HG02943 (cell line): Measurements from ENCODE around the gene DEPP1.
A peak's percentile ranks its signal among the peaks of the same experiment; 100 is the strongest.

ENCODE experiments used
- ATAC-seq: cut with Tn5 transposase; IDR thresholded peaks from one replicate; pipeline ENCODE4 v1.9.1; 2021; ENCODE audit warnings: mild to moderate bottlenecking, low read depth, moderate library complexity; ENCODE audit not compliant: unreplicated experiment

The DEPP1 gene

DNA sequence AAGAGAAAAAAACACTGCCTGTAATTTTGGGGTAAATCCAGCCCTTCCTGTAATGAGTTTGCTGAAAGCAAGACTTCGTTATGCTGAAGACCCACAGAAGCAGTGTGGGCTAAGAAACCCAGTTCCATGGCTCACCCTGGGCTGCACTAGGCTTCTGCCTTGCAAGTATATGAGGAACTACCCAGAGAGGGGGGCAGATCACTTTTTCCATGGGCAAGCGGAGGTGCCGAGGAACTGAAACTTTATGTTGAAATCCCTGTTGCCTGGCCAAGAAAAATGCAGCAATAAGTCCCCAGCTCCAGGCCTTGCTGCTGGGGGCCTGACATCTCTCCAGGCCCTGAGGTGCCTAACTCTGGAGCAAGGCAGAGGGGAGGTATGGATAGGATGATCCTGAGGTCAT is 10.5 kb downstream of the DEPP1 start:
- no peak for ATAC-seq

DNA sequence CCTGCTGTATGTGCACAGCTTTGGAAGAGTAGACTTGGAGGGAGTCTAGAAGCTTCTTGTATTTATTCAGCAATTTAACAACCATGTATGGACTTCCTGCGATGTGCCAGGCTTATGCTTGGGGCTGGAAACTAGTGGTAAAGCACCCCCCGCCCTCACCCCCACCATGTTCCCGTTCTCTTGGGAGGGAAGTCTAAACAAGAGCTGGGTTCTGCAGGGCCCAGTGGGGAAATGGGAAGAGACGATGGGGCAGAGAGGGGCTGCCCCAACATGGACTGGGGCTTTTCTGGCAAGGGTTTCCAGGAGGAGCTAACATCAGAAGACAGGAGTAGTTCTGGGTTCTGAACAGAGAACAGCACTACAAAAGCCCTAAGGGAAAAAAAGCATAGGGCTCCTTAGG is 11.0 kb downstream of the DEPP1 start:
- no peak for ATAC-seq

DNA sequence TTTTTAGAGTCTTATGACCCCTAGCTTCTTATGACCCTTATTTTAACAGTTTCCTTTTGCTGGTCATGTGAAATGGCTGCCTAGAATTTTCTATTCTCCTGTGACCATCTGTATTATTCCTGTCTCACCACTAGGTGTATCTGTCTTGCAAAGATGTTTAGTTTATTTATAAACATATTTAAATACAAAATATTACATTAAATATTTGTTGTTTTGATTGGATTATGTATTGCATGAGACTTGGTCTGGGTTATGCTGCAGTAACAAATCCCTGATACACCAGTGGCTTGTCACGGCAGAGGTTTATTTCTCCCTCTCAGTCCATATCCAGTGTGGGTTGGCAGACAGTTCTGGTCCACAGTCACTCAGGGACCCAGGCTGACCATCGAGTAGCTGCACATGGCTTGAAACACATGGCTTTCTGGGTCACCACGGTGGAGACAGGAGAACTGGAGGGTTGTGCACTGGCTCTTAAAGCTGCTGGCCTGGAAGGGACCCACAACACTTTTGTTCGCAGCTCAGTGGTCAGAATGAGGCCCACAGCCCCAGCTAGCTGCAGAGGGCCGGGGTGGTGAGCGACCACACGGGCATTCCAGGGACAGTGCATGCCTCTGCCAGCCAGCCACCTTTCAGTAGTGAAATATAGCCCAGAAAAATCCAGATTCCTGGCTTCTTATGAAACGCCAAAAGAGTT is 11.6 kb downstream of the DEPP1 start:
- ATAC-seq: no peak

DNA sequence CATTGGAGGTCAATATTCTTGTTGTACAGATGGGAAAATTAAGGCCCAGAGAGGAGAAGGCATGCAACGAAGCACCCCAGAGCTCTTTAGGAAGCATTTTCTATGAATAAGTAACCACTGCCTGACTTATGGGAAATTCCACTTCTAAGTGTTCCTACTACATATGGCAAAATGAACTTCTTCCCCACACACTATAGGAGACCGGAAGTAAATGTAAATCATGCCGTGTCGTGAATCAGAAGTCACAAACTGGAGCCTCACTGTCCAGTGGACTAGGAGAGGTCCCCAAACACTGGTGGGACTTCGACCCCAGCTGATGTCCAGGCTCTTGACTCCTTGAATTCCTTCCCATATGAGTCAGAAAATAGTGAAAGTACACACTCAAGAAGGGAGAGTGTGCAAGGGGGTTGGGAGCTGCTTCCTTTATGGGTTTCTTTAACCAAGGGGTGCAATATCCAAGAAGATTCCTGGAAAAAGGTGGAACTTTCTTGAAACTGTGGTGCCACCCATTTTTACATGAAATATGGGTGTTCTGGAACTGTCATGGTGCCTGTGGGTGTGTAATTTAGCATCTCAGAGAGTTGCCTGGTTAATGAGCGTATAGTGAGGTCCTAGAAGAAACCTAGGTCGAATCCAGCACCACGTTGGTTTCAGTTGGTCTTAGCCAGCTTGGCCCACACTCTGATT is 12.3 kb downstream of the DEPP1 start:
- peak; percentile 36 for ATAC-seq

DNA sequence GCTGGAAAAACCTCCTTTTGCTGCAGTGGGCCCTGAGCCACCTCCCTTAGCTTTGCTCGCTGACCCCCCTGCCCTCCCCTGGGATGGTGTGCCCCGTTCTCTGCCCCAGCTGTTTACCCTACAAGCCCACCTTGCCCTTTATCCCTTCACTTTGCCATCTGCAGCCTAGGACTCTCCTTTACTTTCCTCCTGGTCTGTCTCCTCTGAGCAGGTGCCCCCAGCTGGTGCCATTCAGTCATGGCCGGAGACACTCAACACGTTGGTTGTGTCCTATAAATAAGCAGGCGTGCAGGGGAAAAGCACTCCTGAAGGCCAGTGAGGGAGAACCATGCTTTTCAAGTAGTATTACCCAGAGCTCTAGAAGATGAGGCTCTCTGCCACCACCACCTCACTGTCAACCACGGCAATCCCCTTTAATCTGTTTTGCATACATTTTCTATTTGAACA is 12.9 kb downstream of the DEPP1 start:
- peak; percentile 39 for ATAC-seq

DNA sequence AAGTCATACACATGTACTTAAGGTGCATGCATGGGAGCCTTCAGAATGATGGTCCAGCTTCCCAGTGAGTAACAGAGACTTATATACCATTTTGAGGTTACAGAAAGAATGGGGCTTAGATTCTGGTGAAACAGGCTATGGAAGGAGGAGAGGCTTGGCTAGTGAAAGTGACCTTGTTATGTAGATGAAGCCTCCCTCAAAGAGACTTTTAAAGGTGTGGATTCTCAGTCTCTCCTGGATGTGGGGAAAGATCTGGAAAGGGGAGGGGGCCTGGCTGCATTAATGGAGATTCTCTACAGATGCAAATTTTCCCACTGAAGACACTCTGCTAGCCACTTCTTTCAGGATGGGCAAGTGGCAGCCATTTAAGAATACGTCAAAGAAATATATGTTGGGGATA is 13.5 kb downstream of the DEPP1 start:
- no peak for ATAC-seq

DNA sequence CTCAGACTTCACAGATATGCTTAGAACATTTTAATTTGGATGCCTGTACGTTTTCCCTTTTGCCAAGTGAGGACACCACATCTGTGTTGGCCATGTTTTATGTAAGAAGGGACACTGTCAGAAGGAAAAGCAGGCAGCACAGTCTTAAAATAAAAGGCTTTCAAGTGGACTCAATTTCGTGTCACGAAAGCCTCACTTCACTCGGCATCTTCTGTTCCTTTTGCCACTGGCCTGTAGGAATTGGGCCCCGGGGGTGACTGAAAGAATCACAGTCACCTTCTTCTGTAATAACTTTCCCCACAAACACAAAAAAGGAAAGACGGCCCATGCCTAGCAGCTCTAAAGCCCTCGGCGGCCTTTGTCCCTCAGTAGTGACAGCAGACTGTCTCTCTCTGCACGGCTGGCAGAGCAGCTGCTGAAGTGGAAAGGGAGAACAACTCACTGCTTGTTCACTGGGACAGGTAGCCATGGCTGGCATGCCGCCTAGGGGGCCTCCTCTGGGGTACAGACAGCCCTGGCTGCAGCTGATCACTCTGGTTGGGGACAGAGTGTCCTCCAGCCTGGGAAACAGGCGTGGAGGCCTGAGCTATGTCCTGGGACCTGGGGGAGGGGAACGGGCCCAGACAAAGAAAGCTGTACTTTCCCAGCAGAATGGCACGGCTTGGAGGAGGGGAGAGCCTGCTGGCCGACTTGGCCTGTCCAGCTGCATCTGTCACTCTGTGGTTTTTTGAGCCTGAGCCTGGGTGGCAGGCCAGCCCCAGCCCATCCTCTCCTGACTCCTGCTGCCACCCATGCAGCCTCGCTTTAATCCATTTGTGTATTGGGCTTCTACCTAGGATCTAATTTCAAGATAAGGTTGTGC is 14.6 kb downstream of the DEPP1 start:
- no peak for ATAC-seq

DNA sequence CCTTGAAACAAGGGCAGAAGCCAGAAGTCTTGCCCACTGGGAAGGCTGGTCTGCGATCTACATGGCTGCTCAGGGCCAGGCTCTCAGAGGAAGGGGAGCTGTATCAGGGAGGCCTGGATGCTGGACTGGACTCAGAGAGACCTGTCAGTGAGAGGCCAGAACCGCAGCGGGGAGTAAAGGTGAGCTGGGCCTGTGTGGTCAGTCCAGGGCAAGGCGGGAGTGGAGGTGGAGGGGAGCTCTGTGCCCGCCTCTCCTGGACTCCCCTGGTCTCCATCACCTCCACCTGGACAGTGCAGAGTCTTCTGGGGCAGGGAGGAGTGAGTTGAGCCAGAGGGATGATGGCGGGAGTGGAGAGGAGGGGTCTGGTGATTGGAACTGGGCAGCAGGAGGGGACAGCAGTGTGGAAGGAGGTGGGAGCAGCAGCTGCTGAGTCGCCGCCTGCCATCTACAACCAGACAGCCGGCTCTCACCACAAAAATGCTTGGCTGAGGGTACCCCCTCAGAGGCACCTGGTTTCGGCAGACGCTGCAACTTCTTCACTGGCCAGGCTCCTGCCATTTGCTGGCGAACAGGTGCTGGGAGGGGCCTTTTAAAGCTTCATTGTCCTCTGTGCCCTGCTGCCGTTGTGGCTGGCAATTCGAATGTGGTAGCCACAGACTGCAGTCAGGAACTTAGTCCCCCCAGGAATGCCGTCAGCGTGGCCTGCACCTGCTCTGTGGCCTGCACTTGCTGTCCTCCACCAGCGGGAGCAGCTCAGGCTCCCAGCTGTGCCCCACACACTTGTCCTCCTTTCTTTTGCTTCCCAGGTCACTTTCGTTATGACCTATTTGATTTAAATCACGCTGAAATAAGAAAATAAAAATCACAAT is 15.5 kb downstream of the DEPP1 start:
- ATAC-seq: no peak

DNA sequence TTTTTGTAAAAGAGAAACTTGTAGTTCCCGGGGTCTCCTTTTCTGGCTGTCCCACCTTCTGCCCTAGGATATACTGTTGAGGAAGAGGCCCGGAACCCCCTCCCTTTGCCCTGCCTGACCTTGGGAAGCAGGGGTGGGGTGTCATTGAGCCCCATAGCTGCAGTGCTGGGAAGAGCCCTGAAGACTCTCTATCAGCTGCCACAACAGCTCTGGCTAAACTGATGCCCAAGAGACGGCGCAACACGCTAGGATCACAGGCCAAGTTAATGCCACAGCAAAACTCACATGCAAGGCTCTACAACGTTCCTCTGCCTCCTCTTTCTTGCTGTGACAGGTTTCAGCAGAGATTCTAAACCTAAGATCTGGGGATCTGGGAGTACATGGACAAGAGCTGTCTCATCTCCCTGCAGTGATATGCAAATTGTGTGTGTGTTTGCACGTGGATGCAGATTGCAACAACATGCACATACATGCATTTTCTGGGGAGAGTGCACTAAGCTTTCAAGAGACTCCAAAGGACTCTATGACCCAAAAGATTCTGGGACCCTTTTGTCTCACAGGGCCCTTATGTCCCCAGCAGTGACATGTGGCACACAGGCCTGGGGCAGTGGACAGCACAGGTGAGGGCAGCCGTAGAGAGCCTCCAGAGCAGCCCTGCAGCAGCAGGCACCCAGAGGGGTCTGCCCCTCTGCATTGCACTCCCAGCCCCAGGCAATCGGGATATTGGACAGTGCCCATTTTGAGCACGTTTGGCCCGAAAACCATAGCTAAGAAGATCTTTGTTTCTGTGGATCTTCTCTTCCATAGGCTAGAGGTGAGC is 16.5 kb downstream of the DEPP1 start:
- no peak for ATAC-seq

DNA sequence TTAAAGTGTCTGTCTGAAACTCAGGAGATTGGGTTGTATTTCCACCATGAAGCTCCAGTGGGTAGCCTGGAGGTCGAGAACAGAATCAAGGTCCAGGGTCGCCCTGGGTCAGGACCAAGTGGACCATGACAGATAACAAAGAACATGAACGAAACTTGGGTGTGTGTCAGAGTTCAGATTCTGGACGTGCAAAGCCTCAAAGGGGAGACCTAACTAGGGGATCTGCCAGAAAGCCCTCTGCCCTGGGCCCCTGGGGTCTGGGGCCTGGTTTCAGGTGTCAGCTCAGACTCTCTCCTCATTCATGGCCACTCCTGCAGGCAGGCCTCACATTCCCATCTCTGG is 17.4 kb downstream of the DEPP1 start:
- ATAC-seq: no peak

DNA sequence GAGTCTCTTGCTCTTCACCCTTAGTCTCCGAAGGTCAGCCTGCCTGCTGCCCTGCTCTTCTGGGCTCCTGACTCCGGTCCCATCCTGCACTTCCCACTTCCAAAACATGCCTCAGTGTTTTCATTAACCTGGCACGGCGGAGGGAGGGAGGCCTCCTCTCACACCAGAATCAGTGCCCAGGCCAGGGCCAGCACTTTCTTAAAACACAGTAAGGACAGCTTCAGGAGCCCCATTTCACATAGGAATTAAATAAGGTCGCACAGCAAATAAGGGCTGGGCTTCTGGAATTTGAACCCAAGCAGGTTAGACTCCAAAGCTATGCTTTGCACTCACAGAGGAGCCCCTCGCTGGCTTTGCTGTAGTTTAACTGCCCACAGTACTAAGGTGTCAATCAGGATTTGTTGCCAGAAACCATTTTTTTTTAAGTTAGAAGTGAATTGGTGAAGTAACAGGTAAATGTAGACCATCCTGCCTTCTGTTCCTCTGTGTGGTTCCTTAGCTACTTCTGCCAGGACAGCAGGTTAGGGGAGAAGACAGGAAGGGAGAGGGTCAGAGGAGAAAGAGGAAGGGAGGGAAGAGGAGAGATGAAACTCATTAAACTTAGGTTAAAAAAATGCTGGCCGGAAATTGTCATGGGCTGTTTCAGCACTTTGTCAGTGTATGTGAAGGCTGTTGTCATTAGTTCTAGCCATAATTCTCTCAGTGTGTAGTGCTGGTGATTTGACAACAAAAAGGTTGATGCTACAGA is 18.0 kb downstream of the DEPP1 start:
- ATAC-seq: no peak

DNA sequence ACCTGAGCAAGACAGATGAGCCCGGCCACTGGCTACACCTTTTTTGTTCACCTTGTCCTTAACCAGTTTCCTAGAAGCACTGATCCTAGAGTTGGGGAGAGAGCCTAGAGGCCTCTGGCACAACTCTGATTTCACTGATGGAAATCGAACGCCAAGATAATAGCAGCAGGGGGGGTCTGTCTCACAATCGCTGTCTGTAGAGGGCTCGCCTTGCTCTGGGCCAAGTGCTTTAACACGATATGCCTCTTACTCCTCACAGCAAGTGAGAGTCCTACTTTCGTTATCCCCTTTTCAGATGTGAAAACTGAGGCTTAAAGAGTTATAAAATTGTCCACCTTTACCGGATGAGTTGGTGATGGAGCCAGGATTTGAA is 18.5 kb downstream of the DEPP1 start:
- no peak for ATAC-seq

DNA sequence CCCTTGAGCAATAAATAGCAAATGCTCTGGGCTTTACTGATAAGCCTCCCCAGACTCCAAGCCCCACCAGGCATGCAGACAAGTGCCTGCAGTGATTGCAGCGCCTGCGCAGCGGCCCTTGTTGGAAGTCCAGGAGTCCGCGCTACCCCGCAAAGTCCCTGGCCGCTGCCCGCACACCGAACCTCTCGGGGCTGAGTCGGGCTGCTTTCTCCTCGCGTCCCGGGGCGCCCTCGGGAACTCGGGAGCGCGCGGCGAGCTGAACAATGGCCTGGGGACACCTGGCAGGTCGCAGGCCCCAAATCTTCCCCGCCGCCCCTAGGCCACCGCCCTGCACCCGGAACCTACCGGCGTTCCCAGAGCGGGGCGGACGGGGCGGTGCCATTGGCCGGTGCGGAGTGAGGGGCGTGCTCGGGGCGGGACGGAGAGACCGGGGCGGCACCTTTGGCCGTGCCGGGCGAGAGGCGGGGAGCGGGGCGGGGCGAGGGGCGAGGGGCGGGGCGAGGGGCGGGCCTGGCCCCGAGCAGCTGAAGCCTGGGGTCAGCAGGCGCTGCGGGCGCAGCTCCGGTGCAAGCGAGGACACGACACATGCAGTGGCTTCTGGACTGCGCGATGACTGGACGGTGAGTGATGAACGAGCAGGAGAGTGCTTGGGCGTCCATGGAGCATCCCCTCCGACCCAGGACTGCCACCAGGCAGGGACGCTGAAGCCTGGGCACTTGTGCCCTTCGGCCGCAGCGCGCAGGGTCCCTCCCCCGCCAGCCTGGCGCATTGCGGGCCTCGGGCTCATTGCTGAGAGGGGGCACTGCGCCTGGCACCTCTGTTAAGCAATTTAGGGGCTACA is 19.1 kb downstream of the DEPP1 start, which contains the start of gene RASSF4:
Gene RASSF4 (plus strand): TSS at position 556 of the 841 bp plus-strand sequence. CDS start 10,401 bp downstream, outside the sequence.
- peak; percentile 94 for ATAC-seq

DNA sequence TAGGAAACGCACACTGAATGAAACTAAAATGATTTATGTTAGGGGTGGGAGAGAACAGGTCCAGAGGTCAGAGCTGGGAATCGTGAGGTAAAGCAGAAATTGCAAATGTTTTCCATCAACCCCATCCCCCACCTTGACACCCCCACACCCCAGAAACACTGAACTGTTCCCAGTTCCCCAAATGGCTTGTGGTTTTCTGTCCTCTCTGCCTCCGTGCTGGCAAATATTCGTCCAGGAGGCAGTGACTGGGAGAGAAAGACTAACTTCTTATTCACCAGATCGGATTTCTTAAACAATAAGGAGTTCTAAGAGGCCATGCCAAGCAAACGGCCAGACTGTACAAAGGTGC is 19.7 kb downstream of the DEPP1 start:
- ATAC-seq: no peak

DNA sequence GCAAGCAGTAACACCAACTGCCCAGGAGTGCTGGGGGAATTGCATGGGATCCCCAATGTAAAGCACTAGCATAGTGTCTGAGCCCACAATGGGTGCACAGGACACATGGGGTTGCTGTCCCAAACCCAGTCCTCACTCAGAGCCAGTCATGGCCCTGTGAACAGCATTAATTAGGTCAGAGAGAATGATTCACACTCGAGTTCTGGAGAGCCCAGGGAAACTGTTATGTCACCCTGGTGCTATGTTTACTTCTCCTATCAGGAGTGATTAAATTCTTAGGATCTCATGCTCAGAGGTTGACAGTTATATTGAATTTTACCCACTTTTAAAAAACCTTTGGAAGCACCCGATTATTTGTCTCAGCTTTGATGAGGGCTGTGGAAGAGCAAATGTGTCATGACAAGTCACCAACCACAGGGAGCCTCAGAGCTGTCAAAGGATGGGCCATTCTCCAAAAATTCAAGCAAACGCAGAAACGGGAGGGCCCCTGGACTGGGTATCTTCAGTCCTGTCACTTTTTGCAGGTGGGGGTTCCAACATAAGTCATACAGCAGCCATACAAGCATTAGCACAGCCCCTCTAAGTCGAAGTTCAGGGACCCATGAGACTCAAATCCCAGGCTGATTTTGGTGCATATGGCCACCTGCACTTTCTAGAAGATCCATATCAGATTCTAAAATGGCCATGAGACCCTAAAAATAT is 20.3 kb downstream of the DEPP1 start:
- no peak for ATAC-seq

DNA sequence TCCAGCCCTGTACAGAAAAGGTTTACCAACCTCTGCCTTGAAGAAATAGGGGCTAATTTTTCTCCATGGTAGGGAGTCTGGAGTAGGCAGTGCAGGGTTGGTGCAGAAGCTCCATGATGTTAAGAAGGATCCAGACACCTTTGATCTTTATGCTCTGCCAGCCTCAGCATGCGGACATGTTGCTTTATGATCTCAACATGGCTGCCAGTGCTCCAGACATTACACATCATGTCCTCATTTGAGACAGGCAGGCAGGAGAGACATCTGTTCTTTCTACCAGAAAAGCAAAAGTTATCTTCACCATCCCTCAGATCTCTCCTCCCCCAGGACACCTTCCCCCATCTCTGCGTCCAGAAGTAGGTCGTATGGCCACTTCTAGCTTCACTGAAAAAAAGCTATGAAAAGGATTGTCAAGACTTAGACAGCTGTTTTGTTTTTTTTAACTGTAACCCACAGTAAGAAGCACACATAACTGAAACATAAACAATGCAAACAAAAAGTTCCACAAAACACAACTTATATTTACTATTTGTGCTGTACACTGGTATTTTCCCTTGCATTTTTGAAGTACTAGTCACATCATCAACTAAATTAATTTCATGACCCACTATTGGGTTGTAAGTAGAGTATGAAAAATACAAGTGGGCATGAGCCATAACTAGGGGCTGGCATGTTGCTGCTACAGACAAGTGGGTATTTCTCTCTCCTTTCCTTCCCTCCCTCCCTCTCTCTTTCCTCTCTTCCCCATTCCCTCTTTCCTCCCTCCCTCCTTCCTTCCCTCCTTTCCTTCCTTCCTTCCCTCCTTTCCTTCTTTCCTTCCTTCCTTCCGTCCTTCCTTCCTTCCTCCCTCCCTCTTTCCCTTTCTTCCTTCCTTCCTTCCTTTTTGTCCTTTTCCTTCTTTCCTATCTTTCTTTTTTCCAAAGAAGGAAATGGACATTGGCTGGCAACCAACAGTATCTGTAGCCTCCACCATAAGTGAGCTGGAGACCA is 21.6 kb downstream of the DEPP1 start:
- ATAC-seq: no peak
